Endodermal cell (in vitro differentiated cells): ENCODE data around the gene NTN3. TPM values are rescaled to one million over a fixed set of nuclear protein-coding genes. Genes with fewer than 3 reads are reported as not detected.

ENCODE experiments used
- DNase-seq: peaks from one replicate; pipeline ENCODE4 v3.0.0-alpha.2; 2017
- H3K27ac ChIP-seq: 2 replicates; pipeline ENCODE4 v1.5.1; 2013; ENCODE audit warnings: mild to moderate bottlenecking, low read depth, low read length, moderate library complexity
- H3K27me3 ChIP-seq: 2 replicates; pipeline ENCODE4 v1.6.1; 2013; ENCODE audit warnings: mild to moderate bottlenecking, low read length, moderate library complexity; ENCODE audit not compliant: insufficient read depth, control insufficient read depth, poor library complexity, severe bottlenecking
- H3K36me3 ChIP-seq: 2 replicates; pipeline ENCODE4 v1.7.0; 2013; ENCODE audit warnings: mild to moderate bottlenecking, low read length, moderate library complexity; ENCODE audit not compliant: control insufficient read depth, insufficient read depth
- H3K4me1 ChIP-seq: one replicate; pipeline ENCODE4 v1.7.0; 2013; ENCODE audit warnings: low read length; ENCODE audit not compliant: control insufficient read depth, insufficient read depth
- H3K4me3 ChIP-seq: 2 replicates; pipeline ENCODE4 v1.5.1; 2013; ENCODE audit warnings: mild to moderate bottlenecking, low read length, moderate library complexity
- H3K9ac ChIP-seq: 2 replicates; pipeline ENCODE4 v1.6.1; 2013; ENCODE audit warnings: mild to moderate bottlenecking, low read length, moderate library complexity; ENCODE audit not compliant: poor library complexity, severe bottlenecking; ENCODE audit errors: extremely low read depth
- H3K9me3 ChIP-seq: 2 replicates; pipeline ENCODE4 v1.6.1; 2013; ENCODE audit warnings: mild to moderate bottlenecking, low read length, moderate library complexity; ENCODE audit not compliant: control insufficient read depth
- H3K27ac Mint-ChIP-seq: 2 replicates; pipeline ENCODE4 v1.8.0; 2020; ENCODE audit warnings: mixed read lengths
- H3K27me3 Mint-ChIP-seq: 2 replicates; pipeline ENCODE4 v1.8.0; 2021; ENCODE audit warnings: mild to moderate bottlenecking, mixed read lengths; ENCODE audit not compliant: insufficient read depth
- H3K36me3 Mint-ChIP-seq: 2 replicates; pipeline ENCODE4 v1.8.0; 2020; ENCODE audit warnings: low read depth, mixed read lengths
- H3K4me1 Mint-ChIP-seq: 2 replicates; pipeline ENCODE4 v1.8.0; 2020; ENCODE audit warnings: mixed read lengths
- H3K4me3 Mint-ChIP-seq: 2 replicates; pipeline ENCODE4 v1.8.0; 2020; ENCODE audit warnings: mild to moderate bottlenecking, moderate library complexity, mixed read lengths
- H3K9me3 Mint-ChIP-seq: 2 replicates; pipeline ENCODE4 v1.8.0; 2020; ENCODE audit warnings: mild to moderate bottlenecking, mixed read lengths
- CTCF ChIP-seq: fragments of 200-600 bp; sonication (generic); conservative IDR thresholded peaks from 2 replicates; pipeline ENCODE4 v1.5.0; 2021; ENCODE audit warnings: antibody characterized with exemption, mild to moderate bottlenecking
- WGBS, 2 experiments: methylation state at CpG; one replicate each; pipeline versions ENCODE4 v1.1.5 to v1.1.7; 2013; ENCODE audit warnings: missing lambda C conversion rate in 2 of 2, mixed read lengths in 1 of 2; ENCODE audit not compliant: insufficient coverage in 1 of 2, insufficient read length in 1 of 2; 5-methylcytosine and 5-hydroxymethylcytosine counted together
- total RNA-seq, 2 donors: library from RNA; stranded (reverse); fragmentation: NEBNext Ultra II Directional in 1 of 2; extraction: Animal tissue kit (Norgen Biotek cat#: 25700) in 1 of 2; gene quantifications; 2 replicates in 1 of 2; 3 replicates in 1 of 2; pipeline ENCODE4 v1.2.1, GENCODE V29; 2021

NTN3 gene
- total RNA-seq, 2 donors from 2014 or later, result 0.48 to 0.62 TPM

- Histone ChIP-seq H3K4me1 (peaks cover 5% of the 10 kb centered on the region), H3K9me3 (no peaks in the 10 kb centered on the region), H3K36me3 (peaks cover 35% of the 10 kb centered on the region), H3K9ac (peak within 1 kb of the TSS; percentile 53), H3K4me3 (peak within 1 kb of the TSS; percentile 89), H3K27me3 (no peaks in the 10 kb centered on the region), H3K27ac (peak within 1 kb of the TSS; percentile 17)
- Mint-ChIP-seq H3K27ac (peak within 1 kb of the TSS; percentile 93), H3K9me3 (no peaks in the 10 kb centered on the region), H3K36me3 (peaks cover 31% of the 10 kb centered on the region), H3K4me3 (peak within 1 kb of the TSS; percentile 76), H3K27me3 (no peaks in the 10 kb centered on the region), H3K4me1 (peaks cover 8% of the 10 kb centered on the region)
- DNase-seq, result peak; percentile 99
- 0 to 1% methylated on average over 46 to 66 of the region's 66 CpGs for WGBS, 2 experiments
- no peak for TF ChIP-seq CTCF
Observed at GRCh38 chr16:2459647-2460390, 11.3 kb upstream of the NTN3 start, which contains the start of gene TEDC2. Gene TEDC2, plus strand, starts transcription at chr16:2460109. Its CDS starts 36 bp downstream, at chr16:2460145.

- Histone ChIP-seq H3K27me3 (no peaks in the 10 kb centered on the region), H3K27ac (peak overlapping the region; percentile 17), H3K4me3 (peak overlapping the region; percentile 89), H3K9ac (peak overlapping the region; percentile 53), H3K4me1 (peaks cover 5% of the 10 kb centered on the region), H3K36me3 (peaks cover 31% of the 10 kb centered on the region), H3K9me3 (no peaks in the 10 kb centered on the region)
- Mint-ChIP-seq H3K4me1 (peaks cover 8% of the 10 kb centered on the region), H3K27me3 (no peaks in the 10 kb centered on the region), H3K4me3 (peak overlapping the region; percentile 76), H3K9me3 (no peaks in the 10 kb centered on the region), H3K27ac (no peak overlapping the region), H3K36me3 (peaks cover 26% of the 10 kb centered on the region)
- TF ChIP-seq CTCF, result no peak
- DNase-seq, result no peak
- 0 to 5% methylated on average over 3 to 20 of the region's 20 CpGs for WGBS, 2 experiments
Observed at GRCh38 chr16:2460391-2460713, 10.7 kb upstream of the NTN3 start.

- peak overlapping the region; percentile 89 for H3K4me3 ChIP-seq
- H3K27ac ChIP-seq, result no peak overlapping the region
- peaks cover 5% of the 10 kb centered on the region for H3K4me1 ChIP-seq
- peak overlapping the region; percentile 53 for H3K9ac ChIP-seq
- H3K36me3 ChIP-seq, result peaks cover 25% of the 10 kb centered on the region
- WGBS, 2 experiments, result 91 to 96% methylated on average over 10 to 13 of the region's 13 CpGs
- no peaks in the 10 kb centered on the region for H3K9me3 ChIP-seq
- Mint-ChIP-seq H3K27me3 (no peaks in the 10 kb centered on the region), H3K4me1 (peaks cover 8% of the 10 kb centered on the region), H3K4me3 (peak overlapping the region; percentile 76), H3K36me3 (peaks cover 22% of the 10 kb centered on the region), H3K9me3 (no peaks in the 10 kb centered on the region), H3K27ac (no peak overlapping the region)
- no peak for TF ChIP-seq CTCF
- no peak for DNase-seq
- H3K27me3 ChIP-seq, result no peaks in the 10 kb centered on the region
Observed at GRCh38 chr16:2460916-2461315, 10.2 kb upstream of the NTN3 start.
